Measurements from ENCODE around the gene HP.

The HP gene

GRCh38 chr16:72018470-72018869 is 35.8 kb upstream of the HP start:
- TF ChIP-seq PAX5 (IDR thresholded peaks at IDR 0.05; ENCODE audit: insufficient read depth, low read length, severe bottlenecking) (no peak), TAF1 (IDR thresholded peaks at IDR 0.05; ENCODE audit: low read depth, low read length) (no peak), POLR2A (IDR thresholded peaks at IDR 0.05; ENCODE audit: low read depth, low read length) (no peak), SPI1 (IDR thresholded peaks at IDR 0.05; ENCODE audit: low read depth, low read length) (no peak), POU2F2 (IDR thresholded peaks at IDR 0.05; ENCODE audit: low read depth, low read length) (no peak), POLR2AphosphoS5 (IDR thresholded peaks at IDR 0.05; ENCODE audit: low read depth, low read length) (no peak)
- FAIRE-seq (no peak), DNase-seq (ENCODE audit: insufficient read length, low spot score) (no peak)

DNA sequence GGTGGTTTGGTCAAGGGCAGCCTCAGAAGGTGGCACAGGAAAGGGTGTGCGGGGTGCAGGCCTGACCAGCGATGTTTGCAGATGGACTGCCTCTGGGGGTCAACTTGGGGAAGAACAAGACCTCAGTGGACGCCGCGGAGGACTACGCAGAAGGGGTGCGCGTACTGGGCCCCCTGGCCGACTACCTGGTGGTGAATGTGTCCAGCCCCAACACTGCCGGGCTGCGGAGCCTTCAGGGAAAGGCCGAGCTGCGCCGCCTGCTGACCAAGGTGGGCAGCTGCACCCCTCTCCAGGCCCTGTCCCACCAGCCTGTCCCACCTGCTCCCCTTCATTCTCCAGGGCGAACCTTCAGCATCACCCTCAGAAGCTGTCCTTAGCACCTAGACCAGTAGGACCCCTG is 33.3 kb upstream of the HP start:
- DNase-seq (ENCODE audit: insufficient read length, low spot score) (no peak), FAIRE-seq (no peak)
- TF ChIP-seq POU2F2 (IDR thresholded peaks at IDR 0.05; ENCODE audit: low read depth, low read length) (no peak), POLR2A (IDR thresholded peaks at IDR 0.05; ENCODE audit: low read depth, low read length) (no peak), TAF1 (IDR thresholded peaks at IDR 0.05; ENCODE audit: low read depth, low read length) (no peak), PAX5 (IDR thresholded peaks at IDR 0.05; ENCODE audit: insufficient read depth, low read length, severe bottlenecking) (no peak), SPI1 (IDR thresholded peaks at IDR 0.05; ENCODE audit: low read depth, low read length) (no peak), POLR2AphosphoS5 (IDR thresholded peaks at IDR 0.05; ENCODE audit: low read depth, low read length) (no peak)

DNA sequence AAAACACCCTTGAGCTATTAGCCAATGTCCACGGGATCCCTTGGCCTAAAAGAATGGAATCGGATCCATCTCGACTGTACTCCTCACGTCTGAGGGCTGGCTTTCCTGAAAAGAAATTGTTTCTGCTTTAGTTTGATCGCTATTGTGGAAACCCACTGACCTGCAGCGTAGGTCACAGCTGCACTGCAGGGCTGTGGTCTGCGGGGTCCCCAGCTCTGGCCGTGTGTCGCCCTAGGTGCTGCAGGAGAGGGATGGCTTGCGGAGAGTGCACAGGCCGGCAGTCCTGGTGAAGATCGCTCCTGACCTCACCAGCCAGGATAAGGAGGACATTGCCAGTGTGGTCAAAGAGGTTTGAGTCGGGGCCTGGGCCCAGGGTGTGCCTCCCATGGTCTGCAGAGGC is 32.2 kb upstream of the HP start:
- TF ChIP-seq TAF1 (IDR thresholded peaks at IDR 0.05; ENCODE audit: low read depth, low read length) = no peak
- no peak for TF ChIP-seq POLR2AphosphoS5 (IDR thresholded peaks at IDR 0.05; ENCODE audit: low read depth, low read length)
- no peak for TF ChIP-seq SPI1 (IDR thresholded peaks at IDR 0.05; ENCODE audit: low read depth, low read length)
- no peak for TF ChIP-seq PAX5 (IDR thresholded peaks at IDR 0.05; ENCODE audit: insufficient read depth, low read length, severe bottlenecking)
- no peak for TF ChIP-seq POLR2A (IDR thresholded peaks at IDR 0.05; ENCODE audit: low read depth, low read length)
- DNase-seq (ENCODE audit: insufficient read length, low spot score) = no peak
- FAIRE-seq = no peak

DNA sequence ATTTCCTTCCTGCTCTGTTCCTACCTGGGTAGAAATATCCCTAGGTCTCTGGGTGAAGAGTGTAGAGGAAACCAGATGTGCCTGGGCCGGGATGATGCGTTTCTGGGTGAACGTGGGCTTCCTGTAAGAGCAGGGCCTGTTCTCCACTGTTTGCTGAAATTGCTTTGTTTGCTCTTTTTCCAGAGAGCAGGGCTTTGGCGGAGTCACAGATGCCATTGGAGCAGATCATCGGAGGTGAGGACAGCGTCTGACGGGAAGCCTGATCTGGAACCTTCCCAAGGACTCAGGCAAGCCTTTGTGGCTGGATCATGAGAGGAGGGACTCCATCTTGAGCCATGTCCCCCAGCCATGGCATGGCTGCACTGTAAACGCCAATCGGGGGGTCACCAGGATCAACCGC is 30.3 kb upstream of the HP start:
- FAIRE-seq = no peak
- no peak for DNase-seq (ENCODE audit: insufficient read length, low spot score)
- TF ChIP-seq SPI1 (IDR thresholded peaks at IDR 0.05; ENCODE audit: low read depth, low read length) (no peak), POLR2AphosphoS5 (IDR thresholded peaks at IDR 0.05; ENCODE audit: low read depth, low read length) (no peak), PAX5 (IDR thresholded peaks at IDR 0.05; ENCODE audit: insufficient read depth, low read length, severe bottlenecking) (no peak), POU2F2 (IDR thresholded peaks at IDR 0.05; ENCODE audit: low read depth, low read length) (no peak), POLR2A (IDR thresholded peaks at IDR 0.05; ENCODE audit: low read depth, low read length) (no peak), TAF1 (IDR thresholded peaks at IDR 0.05; ENCODE audit: low read depth, low read length) (no peak)

- DNase-seq (ENCODE audit: insufficient read length, low spot score) = no peak
- TF ChIP-seq POLR2AphosphoS5 (IDR thresholded peaks at IDR 0.05; ENCODE audit: low read depth, low read length) (no peak), POLR2A (IDR thresholded peaks at IDR 0.05; ENCODE audit: low read depth, low read length) (no peak), PAX5 (IDR thresholded peaks at IDR 0.05; ENCODE audit: insufficient read depth, low read length, severe bottlenecking) (no peak), TAF1 (IDR thresholded peaks at IDR 0.05; ENCODE audit: low read depth, low read length) (no peak), POU2F2 (IDR thresholded peaks at IDR 0.05; ENCODE audit: low read depth, low read length) (no peak), SPI1 (IDR thresholded peaks at IDR 0.05; ENCODE audit: low read depth, low read length) (no peak)
- no peak for FAIRE-seq
Measured at GRCh38 chr16:72024862-72025382, 29.4 kb upstream of the HP start.

GRCh38 chr16:72025404-72026114 is 28.7 kb upstream of the HP start:
- TF ChIP-seq SPI1 (IDR thresholded peaks at IDR 0.05; ENCODE audit: low read depth, low read length) (no peak), TAF1 (IDR thresholded peaks at IDR 0.05; ENCODE audit: low read depth, low read length) (no peak), POLR2AphosphoS5 (IDR thresholded peaks at IDR 0.05; ENCODE audit: low read depth, low read length) (no peak), POU2F2 (IDR thresholded peaks at IDR 0.05; ENCODE audit: low read depth, low read length) (no peak), POLR2A (IDR thresholded peaks at IDR 0.05; ENCODE audit: low read depth, low read length) (no peak), PAX5 (IDR thresholded peaks at IDR 0.05; ENCODE audit: insufficient read depth, low read length, severe bottlenecking) (no peak)
- DNase-seq (ENCODE audit: insufficient read length, low spot score) = no peak
- FAIRE-seq = no peak

GRCh38 chr16:72027669-72028378 is 26.5 kb upstream of the HP start:
- TF ChIP-seq SPI1 (IDR thresholded peaks at IDR 0.05; ENCODE audit: low read depth, low read length) (no peak), TAF1 (IDR thresholded peaks at IDR 0.05; ENCODE audit: low read depth, low read length) (no peak), POU2F2 (IDR thresholded peaks at IDR 0.05; ENCODE audit: low read depth, low read length) (no peak), POLR2AphosphoS5 (IDR thresholded peaks at IDR 0.05; ENCODE audit: low read depth, low read length) (no peak), PAX5 (IDR thresholded peaks at IDR 0.05; ENCODE audit: insufficient read depth, low read length, severe bottlenecking) (no peak), POLR2A (IDR thresholded peaks at IDR 0.05; ENCODE audit: low read depth, low read length) (no peak)
- DNase-seq (ENCODE audit: insufficient read length, low spot score) (no peak), FAIRE-seq (no peak)

DNA sequence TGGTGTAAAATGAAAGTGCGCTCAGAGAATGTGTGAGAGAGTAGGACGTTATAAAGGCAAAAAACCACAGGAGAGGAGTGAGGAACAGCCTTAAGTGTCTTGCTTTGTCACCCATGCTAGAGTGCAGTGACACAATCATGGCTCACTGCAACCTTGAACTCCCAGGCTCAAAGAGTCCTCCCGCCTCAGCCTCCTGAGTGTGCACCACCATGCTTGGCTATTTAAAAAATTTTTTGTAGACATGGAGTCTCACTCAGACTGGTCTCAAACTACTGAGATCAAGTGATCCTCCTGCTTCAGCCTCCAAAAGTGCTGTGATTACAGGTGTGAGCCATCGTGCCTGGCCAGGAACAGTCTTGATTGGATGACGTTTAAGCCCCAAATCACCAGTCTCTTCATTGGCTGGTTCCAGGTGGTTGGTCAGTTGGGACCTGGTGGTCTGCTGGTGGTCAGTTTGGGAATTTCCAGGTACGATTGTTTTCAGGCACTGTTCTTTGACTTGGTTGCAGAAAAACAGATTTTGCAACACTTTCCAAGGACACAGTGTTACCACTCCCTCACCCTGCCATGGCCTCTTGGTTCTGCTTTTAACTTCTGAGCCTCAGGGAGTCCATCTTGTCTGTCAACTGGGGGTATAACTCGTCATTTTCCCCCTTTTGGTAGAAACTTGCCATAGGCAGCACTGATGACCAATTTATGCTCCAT is 24.6 kb upstream of the HP start:
- FAIRE-seq (no peak), DNase-seq (ENCODE audit: insufficient read length, low spot score) (no peak)
- no peak for TF ChIP-seq POU2F2 (IDR thresholded peaks at IDR 0.05; ENCODE audit: low read depth, low read length)
- no peak for TF ChIP-seq PAX5 (IDR thresholded peaks at IDR 0.05; ENCODE audit: insufficient read depth, low read length, severe bottlenecking)
- no peak for TF ChIP-seq TAF1 (IDR thresholded peaks at IDR 0.05; ENCODE audit: low read depth, low read length)
- TF ChIP-seq POLR2AphosphoS5 (IDR thresholded peaks at IDR 0.05; ENCODE audit: low read depth, low read length) = no peak
- no peak for TF ChIP-seq POLR2A (IDR thresholded peaks at IDR 0.05; ENCODE audit: low read depth, low read length)
- no peak for TF ChIP-seq SPI1 (IDR thresholded peaks at IDR 0.05; ENCODE audit: low read depth, low read length)

GRCh38 chr16:72033437-72033836 is 20.9 kb upstream of the HP start:
- FAIRE-seq = no peak
- TF ChIP-seq POLR2AphosphoS5 (IDR thresholded peaks at IDR 0.05; ENCODE audit: low read depth, low read length) (no peak), TAF1 (IDR thresholded peaks at IDR 0.05; ENCODE audit: low read depth, low read length) (no peak), SPI1 (IDR thresholded peaks at IDR 0.05; ENCODE audit: low read depth, low read length) (no peak), POLR2A (IDR thresholded peaks at IDR 0.05; ENCODE audit: low read depth, low read length) (no peak), PAX5 (IDR thresholded peaks at IDR 0.05; ENCODE audit: insufficient read depth, low read length, severe bottlenecking) (no peak), POU2F2 (IDR thresholded peaks at IDR 0.05; ENCODE audit: low read depth, low read length) (no peak)
- DNase-seq (ENCODE audit: insufficient read length, low spot score) = no peak
